Omental fat pad (tissue), 4 donors: ENCODE data around the gene RADX. TPM values are rescaled to one million over a fixed set of nuclear protein-coding genes. Genes with fewer than 3 reads are reported as not detected.
A peak's percentile ranks its signal among the peaks of the same experiment; 100 is the strongest.

ENCODE experiments used
- ATAC-seq: fragments of 150-250 bp; one replicate; pipeline ENCODE4 v1.9.1; 2016; ENCODE audit warnings: mild to moderate bottlenecking, moderate library complexity; ENCODE audit not compliant: low FRiP score
- DNase-seq: peaks from one replicate; pipeline ENCODE4 v3.0.0-alpha.2; 2019; ENCODE audit warnings: low spot score
- total RNA-seq, 4 donors: library from RNA; depleted of rRNA; stranded (reverse); fragments of >200 nt; gene quantifications; one replicate each; pipeline ENCODE4 v1.1.0, GENCODE V29; 2016
- TF ChIP-seq, protein P1 (sequence below), 3 donors: fragments of 450-650 bp; IDR thresholded peaks; one replicate each; pipeline ENCODE4 v1.5.1; 2016 to 2017; ENCODE audit warnings: antibody characterized with exemption in 3 of 3, mild to moderate bottlenecking in 3 of 3, moderate library complexity in 2 of 3

RADX gene
- 1 to 10 TPM; 1.2 to 4.3 (median 2.4) TPM for total RNA-seq

DNA sequence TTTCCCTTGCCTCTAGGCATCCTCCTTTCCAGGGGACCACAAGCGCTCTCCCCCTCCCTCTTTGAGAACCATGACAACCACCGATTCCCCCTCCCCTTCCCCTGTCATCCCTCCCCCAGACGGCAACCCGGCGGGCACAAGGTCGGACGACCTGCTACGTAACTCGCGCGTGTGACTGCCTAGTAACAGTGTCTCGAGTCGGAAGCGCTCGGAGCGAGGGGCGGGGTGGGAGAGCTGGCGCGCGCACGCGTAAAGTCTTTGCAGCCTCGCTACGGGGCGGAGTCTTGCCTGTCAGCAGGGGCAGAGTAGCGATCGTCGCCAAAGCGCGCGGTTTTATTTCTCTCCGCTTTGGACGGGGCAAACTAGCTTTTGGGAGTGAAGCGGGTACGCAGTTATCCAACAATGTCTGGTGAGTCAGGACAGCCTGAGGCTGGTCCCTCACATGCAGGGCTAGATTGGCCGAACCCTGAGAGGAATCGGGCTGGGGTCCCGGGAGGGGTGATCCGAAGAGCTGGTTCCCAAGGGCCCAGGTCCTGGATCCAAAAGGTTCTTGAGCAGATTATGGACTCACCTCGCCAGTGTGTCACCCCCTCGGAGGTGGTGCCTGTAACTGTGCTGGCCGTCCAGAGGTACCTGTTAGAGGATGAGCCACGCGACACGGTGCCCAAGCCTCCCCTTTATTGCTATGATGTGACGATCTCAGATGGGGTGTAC lies at the start of gene RADX:
Gene RADX, plus strand, starts transcription at position 300 of the 714 bp plus-strand sequence. Its CDS starts 103 bp downstream, at position 403.
- TF ChIP-seq, protein P1, sequence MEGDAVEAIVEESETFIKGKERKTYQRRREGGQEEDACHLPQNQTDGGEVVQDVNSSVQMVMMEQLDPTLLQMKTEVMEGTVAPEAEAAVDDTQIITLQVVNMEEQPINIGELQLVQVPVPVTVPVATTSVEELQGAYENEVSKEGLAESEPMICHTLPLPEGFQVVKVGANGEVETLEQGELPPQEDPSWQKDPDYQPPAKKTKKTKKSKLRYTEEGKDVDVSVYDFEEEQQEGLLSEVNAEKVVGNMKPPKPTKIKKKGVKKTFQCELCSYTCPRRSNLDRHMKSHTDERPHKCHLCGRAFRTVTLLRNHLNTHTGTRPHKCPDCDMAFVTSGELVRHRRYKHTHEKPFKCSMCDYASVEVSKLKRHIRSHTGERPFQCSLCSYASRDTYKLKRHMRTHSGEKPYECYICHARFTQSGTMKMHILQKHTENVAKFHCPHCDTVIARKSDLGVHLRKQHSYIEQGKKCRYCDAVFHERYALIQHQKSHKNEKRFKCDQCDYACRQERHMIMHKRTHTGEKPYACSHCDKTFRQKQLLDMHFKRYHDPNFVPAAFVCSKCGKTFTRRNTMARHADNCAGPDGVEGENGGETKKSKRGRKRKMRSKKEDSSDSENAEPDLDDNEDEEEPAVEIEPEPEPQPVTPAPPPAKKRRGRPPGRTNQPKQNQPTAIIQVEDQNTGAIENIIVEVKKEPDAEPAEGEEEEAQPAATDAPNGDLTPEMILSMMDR (IDR thresholded peaks at IDR 0.05) = no peak
- DNase-seq = no peak
- peak; percentile 92 for ATAC-seq

GRCh38 chrX:106564986-106565385 lies 46.8 kb upstream of the RADX start:
- no peak for ATAC-seq
- TF ChIP-seq, protein P1 (IDR thresholded peaks at IDR 0.05) = no peak
- DNase-seq = no peak

DNA sequence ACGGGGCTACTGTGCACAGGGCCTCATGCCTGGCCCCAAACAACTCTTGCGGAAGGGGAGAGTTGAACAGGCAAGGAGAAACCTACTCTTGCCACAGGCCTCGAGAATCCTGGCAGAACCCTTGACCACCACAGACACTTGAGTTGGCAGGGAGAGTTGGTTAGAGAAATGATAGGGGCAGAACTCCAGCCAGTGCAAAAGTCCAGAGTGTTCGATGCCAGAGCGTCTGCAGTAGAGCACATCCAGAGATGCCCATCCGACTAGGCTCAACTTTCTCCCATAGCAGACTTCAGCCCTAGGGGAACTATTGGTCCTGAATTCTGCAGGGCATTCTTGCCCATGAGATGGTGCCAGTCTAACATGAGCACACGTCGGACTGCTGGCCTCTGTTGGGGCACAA lies 45.4 kb upstream of the RADX start:
- TF ChIP-seq, protein P1 (IDR thresholded peaks at IDR 0.05) = no peak
- ATAC-seq (no peak), DNase-seq (no peak)

GRCh38 chrX:106581856-106582255 lies 29.9 kb upstream of the RADX start:
- ATAC-seq (no peak), DNase-seq (no peak)
- TF ChIP-seq, protein P1 (IDR thresholded peaks at IDR 0.05) = no peak

DNA sequence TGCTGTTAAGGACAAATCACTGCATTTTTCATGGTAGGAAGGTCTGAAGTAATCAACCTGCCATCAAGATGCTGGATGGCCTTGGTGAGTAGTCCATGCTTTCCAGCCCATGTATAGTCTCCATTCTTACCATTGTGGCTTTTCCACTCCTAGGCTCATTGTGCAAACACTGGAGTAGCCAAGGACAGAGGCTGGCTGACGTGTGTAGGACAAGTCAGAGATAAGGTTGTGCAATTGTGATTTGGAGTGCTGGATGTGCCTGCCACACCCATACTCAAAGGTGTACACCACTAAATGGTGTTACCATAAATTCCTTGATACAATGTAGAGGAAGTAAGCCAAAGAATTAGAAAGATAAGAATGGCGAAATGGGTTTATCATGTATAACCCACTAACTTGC lies 26.3 kb upstream of the RADX start:
- ATAC-seq (no peak), DNase-seq (no peak)
- TF ChIP-seq, protein P1 (IDR thresholded peaks at IDR 0.05) = no peak

- ATAC-seq (no peak), DNase-seq (no peak)
- TF ChIP-seq, protein P1 (IDR thresholded peaks at IDR 0.05) = no peak
Measured at GRCh38 chrX:106588801-106589200, 23.0 kb upstream of the RADX start.

- no peak for DNase-seq
- no peak for ATAC-seq
- TF ChIP-seq, protein P1 (IDR thresholded peaks at IDR 0.05) = no peak
Measured at GRCh38 chrX:106599411-106599810, 12.4 kb upstream of the RADX start.
